Measurements from ENCODE around the gene PTDSS2.

DNA sequence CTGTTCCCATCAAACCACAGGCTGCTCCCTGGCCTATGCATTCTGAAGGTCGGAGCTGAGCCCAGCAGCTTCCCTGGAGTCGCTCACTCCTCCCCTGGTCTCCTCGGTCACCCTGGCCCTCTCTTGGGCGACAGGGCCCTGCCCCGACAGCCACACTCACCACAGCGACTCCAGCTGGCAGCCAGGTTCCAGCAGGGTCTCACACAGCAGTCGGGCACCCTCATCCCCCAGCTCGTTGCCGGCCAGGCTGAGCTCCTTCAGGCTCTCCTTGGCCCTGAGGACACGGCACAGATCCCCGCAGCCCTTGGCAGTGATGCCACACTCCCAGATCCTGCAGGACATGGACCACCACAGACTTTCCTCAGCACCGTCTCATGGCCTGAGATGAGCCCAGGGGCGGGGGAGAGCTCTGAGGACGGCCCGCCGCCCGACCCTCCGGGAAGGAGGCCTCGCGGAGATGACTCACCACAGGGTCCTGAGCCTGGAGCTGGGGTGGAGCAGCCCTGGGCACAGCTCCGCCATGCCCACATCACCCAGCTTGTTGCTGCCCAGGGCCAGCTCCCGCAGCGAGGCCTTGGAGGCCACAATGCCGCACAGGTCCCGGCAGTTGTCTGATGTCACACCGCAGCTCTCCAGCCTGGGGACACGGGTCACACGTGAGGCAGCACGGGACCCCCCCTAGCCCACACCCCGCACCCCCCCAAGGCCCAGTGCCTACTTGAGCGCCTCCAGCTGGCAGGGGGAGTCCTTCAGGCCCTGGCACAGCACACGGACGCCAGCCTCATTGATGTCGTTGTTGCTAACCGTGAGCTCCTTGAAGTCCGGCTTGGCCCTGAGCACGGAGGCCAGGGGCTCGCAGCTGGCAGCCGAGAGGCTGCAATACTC is 48.5 kb downstream of the PTDSS2 start:
- no peak for TF ChIP-seq POLR2A (IDR thresholded peaks at IDR 0.05; ENCODE audit: extremely low read depth, insufficient read length)
- TF ChIP-seq, protein P1, sequence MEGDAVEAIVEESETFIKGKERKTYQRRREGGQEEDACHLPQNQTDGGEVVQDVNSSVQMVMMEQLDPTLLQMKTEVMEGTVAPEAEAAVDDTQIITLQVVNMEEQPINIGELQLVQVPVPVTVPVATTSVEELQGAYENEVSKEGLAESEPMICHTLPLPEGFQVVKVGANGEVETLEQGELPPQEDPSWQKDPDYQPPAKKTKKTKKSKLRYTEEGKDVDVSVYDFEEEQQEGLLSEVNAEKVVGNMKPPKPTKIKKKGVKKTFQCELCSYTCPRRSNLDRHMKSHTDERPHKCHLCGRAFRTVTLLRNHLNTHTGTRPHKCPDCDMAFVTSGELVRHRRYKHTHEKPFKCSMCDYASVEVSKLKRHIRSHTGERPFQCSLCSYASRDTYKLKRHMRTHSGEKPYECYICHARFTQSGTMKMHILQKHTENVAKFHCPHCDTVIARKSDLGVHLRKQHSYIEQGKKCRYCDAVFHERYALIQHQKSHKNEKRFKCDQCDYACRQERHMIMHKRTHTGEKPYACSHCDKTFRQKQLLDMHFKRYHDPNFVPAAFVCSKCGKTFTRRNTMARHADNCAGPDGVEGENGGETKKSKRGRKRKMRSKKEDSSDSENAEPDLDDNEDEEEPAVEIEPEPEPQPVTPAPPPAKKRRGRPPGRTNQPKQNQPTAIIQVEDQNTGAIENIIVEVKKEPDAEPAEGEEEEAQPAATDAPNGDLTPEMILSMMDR (IDR thresholded peaks at IDR 0.05; ENCODE audit: low read depth, low read length): no peak
- TF ChIP-seq, protein P2, sequence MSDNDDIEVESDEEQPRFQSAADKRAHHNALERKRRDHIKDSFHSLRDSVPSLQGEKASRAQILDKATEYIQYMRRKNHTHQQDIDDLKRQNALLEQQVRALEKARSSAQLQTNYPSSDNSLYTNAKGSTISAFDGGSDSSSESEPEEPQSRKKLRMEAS (IDR thresholded peaks at IDR 0.05; ENCODE audit: low read depth, low read length): no peak

All from NB4 (cell line).